ENCODE measurements around the gene LPAR1.

- TF ChIP-seq POLR2A (IDR thresholded peaks at IDR 0.05; ENCODE audit: low read depth, low read length) (no peak), POLR2AphosphoS5 (IDR thresholded peaks at IDR 0.05; ENCODE audit: low read depth, low read length) (no peak), TAF1 (IDR thresholded peaks at IDR 0.05; ENCODE audit: borderline replicate concordance, low read depth, low read length) (no peak)
Observed at GRCh38 chr9:110995420-110996340, 42.6 kb downstream of the LPAR1 start.
